A204.1 (cell line): ENCODE measurements around the gene CCNB2.
"Not testable (repeated sequence)": the region's sequence is repeated elsewhere in the genome, so short reads cannot be mapped to it uniquely, and the experiment has no call there.

ENCODE experiments used
- FAIRE-seq: peaks from 2 replicates; lab custom pipeline; 2012; peaks lifted over from hg19 to GRCh38; lab: Jason Lieb, UNC

The CCNB2 gene

GRCh38 chr15:59137566-59137965 lies 32.6 kb downstream of the CCNB2 start:
- FAIRE-seq: no peak

- FAIRE-seq: no peak
Measured at GRCh38 chr15:59138243-59138642, 33.3 kb downstream of the CCNB2 start.

- FAIRE-seq: no peak
Measured at GRCh38 chr15:59140422-59141226, 35.7 kb downstream of the CCNB2 start.

- FAIRE-seq: no peak
Measured at GRCh38 chr15:59143281-59143680, 38.3 kb downstream of the CCNB2 start.

GRCh38 chr15:59144594-59144993 lies 39.6 kb downstream of the CCNB2 start:
- FAIRE-seq: not testable (repeated sequence)

GRCh38 chr15:59147666-59148065 lies 42.7 kb downstream of the CCNB2 start:
- no peak for FAIRE-seq

GRCh38 chr15:59148153-59148833 lies 43.3 kb downstream of the CCNB2 start:
- no peak for FAIRE-seq

- FAIRE-seq: no peak
Measured at GRCh38 chr15:59150185-59150584, 45.2 kb downstream of the CCNB2 start.

GRCh38 chr15:59152694-59153450 lies 47.9 kb downstream of the CCNB2 start:
- FAIRE-seq: no peak

GRCh38 chr15:59153466-59153865 lies 48.5 kb downstream of the CCNB2 start:
- no peak for FAIRE-seq

- no peak for FAIRE-seq
Measured at GRCh38 chr15:59154243-59154642, 49.3 kb downstream of the CCNB2 start.

GRCh38 chr15:59155431-59155830 lies 50.5 kb downstream of the CCNB2 start:
- no peak for FAIRE-seq

- no peak for FAIRE-seq
Measured at GRCh38 chr15:59157396-59157795, 52.5 kb downstream of the CCNB2 start.

GRCh38 chr15:59157840-59158700 lies 53.1 kb downstream of the CCNB2 start:
- FAIRE-seq: no peak

- no peak for FAIRE-seq
Measured at GRCh38 chr15:59158701-59159034, 53.7 kb downstream of the CCNB2 start.

GRCh38 chr15:59159210-59159609 lies 54.3 kb downstream of the CCNB2 start:
- no peak for FAIRE-seq

- no peak for FAIRE-seq
Measured at GRCh38 chr15:59160880-59161593, 56.1 kb downstream of the CCNB2 start.

- not testable (repeated sequence) for FAIRE-seq
Measured at GRCh38 chr15:59162080-59162479, 57.1 kb downstream of the CCNB2 start.

- FAIRE-seq: no peak
Measured at GRCh38 chr15:59165726-59166125, 60.8 kb downstream of the CCNB2 start.

- FAIRE-seq: no peak
Measured at GRCh38 chr15:59166166-59166565, 61.2 kb downstream of the CCNB2 start.

GRCh38 chr15:59166601-59167265 lies 61.8 kb downstream of the CCNB2 start:
- no peak for FAIRE-seq
